Mesenchymal stem cell (in vitro differentiated cells and primary cell): ENCODE results near the gene FHIT.

Experiments used
- DNase-seq: peaks from one replicate; pipeline ENCODE4 v3.0.0-alpha.2; 2013
- H2AFZ ChIP-seq: one replicate; pipeline ENCODE4 v1.6.1; 2013; ENCODE audit warnings: low read depth, mild to moderate bottlenecking, control low read depth, inconsistent platforms, low read length, moderate library complexity
- H2AK5ac ChIP-seq: 2 replicates; pipeline ENCODE4 v1.6.1; 2013; ENCODE audit warnings: low read length, moderate library complexity, mild to moderate bottlenecking, inconsistent platforms; ENCODE audit not compliant: severe bottlenecking
- H2BK120ac ChIP-seq: one replicate; pipeline ENCODE4 v1.6.1; 2013; ENCODE audit warnings: low read depth, mild to moderate bottlenecking, inconsistent platforms, low read length, moderate library complexity
- H2BK12ac ChIP-seq, 2 experiments: one replicate each; pipeline ENCODE4 v1.6.1; 2013; ENCODE audit warnings: inconsistent platforms in 2 of 2, low read length in 2 of 2, mild to moderate bottlenecking in 2 of 2, moderate library complexity in 2 of 2, control low read depth in 1 of 2
- H2BK15ac ChIP-seq: one replicate; pipeline ENCODE4 v1.6.1; 2013; ENCODE audit warnings: mild to moderate bottlenecking, low read depth, inconsistent platforms; ENCODE audit not compliant: poor library complexity, severe bottlenecking
- H2BK5ac ChIP-seq: 2 replicates; pipeline ENCODE4 v1.6.1; 2013; ENCODE audit warnings: low read depth, mild to moderate bottlenecking, low read length, control low read depth, inconsistent platforms; ENCODE audit not compliant: poor library complexity, severe bottlenecking
- H3K14ac ChIP-seq, 2 experiments: one replicate each; pipeline ENCODE4 v1.6.1; 2013; ENCODE audit warnings: inconsistent platforms in 2 of 2, low read length in 2 of 2, control low read depth in 1 of 2, mild to moderate bottlenecking in 1 of 2, moderate library complexity in 1 of 2
- H3K18ac ChIP-seq, 2 experiments: one replicate each; pipeline ENCODE4 v1.6.1; 2013; ENCODE audit warnings: inconsistent platforms in 2 of 2, low read length in 2 of 2, control low read depth in 1 of 2, low read depth in 1 of 2, mild to moderate bottlenecking in 1 of 2
- H3K23ac ChIP-seq, 2 experiments: one replicate each; pipeline ENCODE4 v1.6.1; 2013; ENCODE audit warnings: inconsistent platforms in 2 of 2, low read length in 2 of 2, mild to moderate bottlenecking in 2 of 2, moderate library complexity in 2 of 2, control low read depth in 1 of 2
- H3K27ac ChIP-seq: 2 replicates; pipeline ENCODE4 v1.5.1; 2013; ENCODE audit warnings: mild to moderate bottlenecking, moderate library complexity, low read length, control low read depth, inconsistent platforms; ENCODE audit not compliant: poor library complexity, severe bottlenecking
- H3K27me3 ChIP-seq, 2 experiments: 2 replicates each; pipeline versions ENCODE4 v1.6.1 to v1.7.0; 2013; ENCODE audit warnings: low read length in 2 of 2, mild to moderate bottlenecking in 2 of 2, moderate library complexity in 2 of 2, control low read depth in 1 of 2, inconsistent platforms in 1 of 2; ENCODE audit not compliant: control insufficient read depth in 1 of 2, insufficient read depth in 1 of 2
- H3K36me3 ChIP-seq, 2 experiments: 2 replicates each; pipeline versions ENCODE4 v1.6.1 to v1.7.0; 2013; ENCODE audit warnings: low read length in 2 of 2, control low read depth in 1 of 2, inconsistent platforms in 1 of 2, low read depth in 1 of 2, mild to moderate bottlenecking in 1 of 2; ENCODE audit not compliant: insufficient read depth in 2 of 2, control insufficient read depth in 1 of 2
- H3K4ac ChIP-seq, 2 experiments: one replicate each; pipeline ENCODE4 v1.6.1; 2013; ENCODE audit warnings: inconsistent platforms in 2 of 2, low read length in 2 of 2, mild to moderate bottlenecking in 2 of 2, moderate library complexity in 2 of 2, control low read depth in 1 of 2, low read depth in 1 of 2
- H3K4me1 ChIP-seq: 2 replicates; pipeline ENCODE4 v1.6.1; 2013; ENCODE audit warnings: low read depth, low read length, control low read depth; ENCODE audit not compliant: control insufficient read depth, insufficient read depth
- H3K4me2 ChIP-seq: 2 replicates; pipeline ENCODE4 v1.6.1; 2013; ENCODE audit warnings: low read length, mild to moderate bottlenecking, inconsistent platforms; ENCODE audit not compliant: poor library complexity, severe bottlenecking
- H3K4me3 ChIP-seq, 2 experiments: 2 replicates each; pipeline versions ENCODE4 v1.5.1 to v1.7.0; 2013; ENCODE audit warnings: low read length in 2 of 2, mild to moderate bottlenecking in 2 of 2, control low read depth in 1 of 2, low read depth in 1 of 2; ENCODE audit not compliant: insufficient read depth in 1 of 2
- H3K79me1 ChIP-seq: replicated peaks from 2 replicates; pipeline ENCODE4 v1.6.1; 2013; ENCODE audit warnings: mild to moderate bottlenecking, control low read depth, low read length, inconsistent platforms; ENCODE audit not compliant: poor library complexity, severe bottlenecking
- H3K9ac ChIP-seq: 2 replicates; pipeline ENCODE4 v1.7.0; 2013; ENCODE audit warnings: mild to moderate bottlenecking, low read length, moderate library complexity
- H3K9me3 ChIP-seq: 2 replicates; pipeline ENCODE4 v1.7.0; 2013; ENCODE audit warnings: mild to moderate bottlenecking, low read length; ENCODE audit not compliant: control insufficient read depth
- H4K8ac ChIP-seq: one replicate; pipeline ENCODE4 v1.6.1; 2013; ENCODE audit warnings: inconsistent platforms, mild to moderate bottlenecking, low read length, moderate library complexity
- H4K91ac ChIP-seq: one replicate; pipeline ENCODE4 v1.6.1; 2013; ENCODE audit warnings: mild to moderate bottlenecking, low read length, inconsistent platforms
- whole genome bisulfite sequencing: methylation state at CpG from one replicate; pipeline ENCODE4 v1.1.7; 2013; ENCODE audit warnings: mixed read lengths; 5-methylcytosine and 5-hydroxymethylcytosine counted together

FHIT gene

GRCh38 chr3:61094608-61095007, 156.6 kb downstream of the FHIT start:
- no peak overlapping the region for H3K4me3 ChIP-seq
- H2BK5ac ChIP-seq = no peak overlapping the region
- no peak overlapping the region for H4K91ac ChIP-seq
- H3K27me3 ChIP-seq = no peaks in the 10 kb centered on the region
- no peak overlapping the region for H4K8ac ChIP-seq
- H2AK5ac ChIP-seq = no peak overlapping the region
- H3K4me2 ChIP-seq = no peak overlapping the region
- H3K18ac ChIP-seq = no peak overlapping the region
- no peaks in the 10 kb centered on the region for H3K9me3 ChIP-seq
- H3K4ac ChIP-seq = no peak overlapping the region
- no peak overlapping the region for H3K14ac ChIP-seq
- H3K27ac ChIP-seq = no peak overlapping the region
- no peak overlapping the region for H3K9ac ChIP-seq
- no peaks in the 10 kb centered on the region for H3K36me3 ChIP-seq
- no peak overlapping the region for H2BK120ac ChIP-seq
- no peaks in the 10 kb centered on the region for H3K79me1 ChIP-seq
- no peak overlapping the region for H2AFZ ChIP-seq
- H3K23ac ChIP-seq = no peak overlapping the region
- WGBS = 73% methylated on average over 3 of the region's 3 CpGs
- H2BK15ac ChIP-seq = no peak overlapping the region
- no peak overlapping the region for H2BK12ac ChIP-seq
- H3K4me1 ChIP-seq = no peaks in the 10 kb centered on the region
- no peak for DNase-seq

- Histone ChIP-seq H3K4me2 (no peak overlapping the region), H2BK120ac (no peak overlapping the region), H3K23ac (no peak overlapping the region), H3K4me1 (no peaks in the 10 kb centered on the region), H3K4me3 (no peak overlapping the region), H2AK5ac (no peak overlapping the region), H3K79me1 (no peaks in the 10 kb centered on the region), H2AFZ (no peak overlapping the region), H3K18ac (no peak overlapping the region), H2BK12ac (no peak overlapping the region), H3K9ac (no peak overlapping the region), H3K9me3 (no peaks in the 10 kb centered on the region), H3K36me3 (no peaks in the 10 kb centered on the region), H4K91ac (no peak overlapping the region), H2BK5ac (no peak overlapping the region), H3K27me3 (no peaks in the 10 kb centered on the region), H3K14ac (no peak overlapping the region), H3K4ac (no peak overlapping the region), H4K8ac (no peak overlapping the region), H2BK15ac (no peak overlapping the region), H3K27ac (no peak overlapping the region)
- WGBS = 90% methylated on average over 2 of the region's 2 CpGs
- no peak for DNase-seq
Observed at GRCh38 chr3:61093364-61093763, 157.9 kb downstream of the FHIT start.

- Histone ChIP-seq H2AFZ (no peak overlapping the region), H3K14ac (no peak overlapping the region), H4K91ac (no peak overlapping the region), H3K9ac (no peak overlapping the region), H3K4ac (no peak overlapping the region), H3K27me3 (no peaks in the 10 kb centered on the region), H2BK120ac (no peak overlapping the region), H3K4me1 (no peaks in the 10 kb centered on the region), H3K36me3 (no peaks in the 10 kb centered on the region), H3K18ac (no peak overlapping the region), H2AK5ac (no peak overlapping the region), H3K79me1 (no peaks in the 10 kb centered on the region), H2BK5ac (no peak overlapping the region), H3K23ac (no peak overlapping the region), H3K9me3 (no peaks in the 10 kb centered on the region), H3K4me3 (no peak overlapping the region), H4K8ac (no peak overlapping the region), H3K27ac (no peak overlapping the region), H2BK12ac (no peak overlapping the region), H2BK15ac (no peak overlapping the region), H3K4me2 (no peak overlapping the region)
- WGBS = 72% methylated on average over 4 of the region's 4 CpGs
- no peak for DNase-seq
Observed at GRCh38 chr3:61092870-61093269, 158.4 kb downstream of the FHIT start.

GRCh38 chr3:61090389-61091169, 160.7 kb downstream of the FHIT start:
- no peak overlapping the region for H3K27ac ChIP-seq
- no peaks in the 10 kb centered on the region for H3K9me3 ChIP-seq
- no peak overlapping the region for H2AFZ ChIP-seq
- H2BK15ac ChIP-seq = no peak overlapping the region
- DNase-seq = no peak
- H3K18ac ChIP-seq = no peak overlapping the region
- no peak overlapping the region for H3K9ac ChIP-seq
- no peak overlapping the region for H3K14ac ChIP-seq
- H4K91ac ChIP-seq = no peak overlapping the region
- H3K79me1 ChIP-seq = no peaks in the 10 kb centered on the region
- no peaks in the 10 kb centered on the region for H3K4me1 ChIP-seq
- no peak overlapping the region for H4K8ac ChIP-seq
- H3K4ac ChIP-seq = no peak overlapping the region
- no peak overlapping the region for H3K4me3 ChIP-seq
- no peak overlapping the region for H3K23ac ChIP-seq
- H2BK5ac ChIP-seq = no peak overlapping the region
- no peak overlapping the region for H2AK5ac ChIP-seq
- H2BK120ac ChIP-seq = no peak overlapping the region
- H3K36me3 ChIP-seq = no peaks in the 10 kb centered on the region
- H3K27me3 ChIP-seq = no peaks in the 10 kb centered on the region
- no peak overlapping the region for H3K4me2 ChIP-seq
- WGBS = 62% methylated on average over 6 of the region's 6 CpGs
- H2BK12ac ChIP-seq = no peak overlapping the region
